Lower leg skin (tissue), 4 donors: ENCODE measurements around the gene ST3GAL5. TPM values are rescaled to one million over a fixed set of nuclear protein-coding genes. Genes with fewer than 3 reads are reported as not detected.
"Not testable (repeated sequence)": the region's sequence is repeated elsewhere in the genome, so short reads cannot be mapped to it uniquely, and the experiment has no call there.

Experiments used
- DNase-seq, 2 donors: peaks; one replicate each; pipeline ENCODE4 v3.0.0-alpha.2; 2019; ENCODE audit warnings: low spot score in 2 of 2
- H3K4me3 ChIP-seq: fragments of 200-600 bp; sonication (generic); 2 replicates; pipeline ENCODE4 v1.5.1; 2017; ENCODE audit warnings: mild to moderate bottlenecking, low read depth; ENCODE audit not compliant: poor library complexity, severe bottlenecking
- POLR2A ChIP-seq, 2 donors: fragments of 450-650 bp; IDR thresholded peaks; one replicate each; pipeline ENCODE4 v1.6.1; 2016 to 2017; ENCODE audit warnings: antibody characterized with exemption in 2 of 2, mild to moderate bottlenecking in 1 of 2, moderate library complexity in 1 of 2
- WGBS, 2 donors: methylation state at CpG; one replicate each; pipeline ENCODE4 v1.1.5; 2018; 5-methylcytosine and 5-hydroxymethylcytosine counted together
- intact Hi-C: fragments of 100-400 bp; cut with DNase I; formaldehyde crosslinking; loops from one replicate; pipeline ENCODE4 v1.15.0; 2023; ENCODE audit warnings: low total_unique reads
- total RNA-seq, 4 donors: library from RNA; depleted of rRNA; stranded (reverse); fragments of >200 nt; gene quantifications; one replicate each; pipeline ENCODE4 v1.1.0, GENCODE V29; 2016
- TF ChIP-seq, protein P1 (sequence below), 3 donors: fragments of 450-650 bp; IDR thresholded peaks; one replicate each; pipeline ENCODE4 v1.5.1; 2016; ENCODE audit warnings: antibody characterized with exemption in 3 of 3, mild to moderate bottlenecking in 3 of 3, moderate library complexity in 2 of 3

Gene ST3GAL5
- total RNA-seq, 4 donors from 2014 or later, result 6.9 to 8.6 (median 8.1) TPM

DNA sequence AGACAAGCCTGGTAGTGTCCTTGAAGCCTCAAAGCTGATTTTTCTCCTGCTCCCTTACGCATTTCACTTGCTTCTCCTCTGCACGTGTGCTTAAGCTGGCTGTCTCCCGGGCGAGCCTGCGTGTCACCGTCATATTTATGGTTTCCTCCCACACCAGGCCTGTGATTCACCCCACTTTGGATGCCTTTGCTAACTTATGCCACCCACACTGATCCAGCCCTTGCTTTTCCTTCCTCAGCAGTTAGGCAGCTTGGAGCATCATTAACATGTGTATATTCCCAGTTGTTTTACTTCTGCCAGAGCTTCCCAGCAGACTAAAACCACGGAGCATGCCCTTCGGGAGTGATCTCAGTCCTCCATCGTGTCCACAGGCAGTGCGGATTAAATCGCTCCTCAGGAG lies 2.2 kb downstream of the ST3GAL5 start:
- peak; percentile 80 to 94 for DNase-seq
- TF ChIP-seq, protein P1, sequence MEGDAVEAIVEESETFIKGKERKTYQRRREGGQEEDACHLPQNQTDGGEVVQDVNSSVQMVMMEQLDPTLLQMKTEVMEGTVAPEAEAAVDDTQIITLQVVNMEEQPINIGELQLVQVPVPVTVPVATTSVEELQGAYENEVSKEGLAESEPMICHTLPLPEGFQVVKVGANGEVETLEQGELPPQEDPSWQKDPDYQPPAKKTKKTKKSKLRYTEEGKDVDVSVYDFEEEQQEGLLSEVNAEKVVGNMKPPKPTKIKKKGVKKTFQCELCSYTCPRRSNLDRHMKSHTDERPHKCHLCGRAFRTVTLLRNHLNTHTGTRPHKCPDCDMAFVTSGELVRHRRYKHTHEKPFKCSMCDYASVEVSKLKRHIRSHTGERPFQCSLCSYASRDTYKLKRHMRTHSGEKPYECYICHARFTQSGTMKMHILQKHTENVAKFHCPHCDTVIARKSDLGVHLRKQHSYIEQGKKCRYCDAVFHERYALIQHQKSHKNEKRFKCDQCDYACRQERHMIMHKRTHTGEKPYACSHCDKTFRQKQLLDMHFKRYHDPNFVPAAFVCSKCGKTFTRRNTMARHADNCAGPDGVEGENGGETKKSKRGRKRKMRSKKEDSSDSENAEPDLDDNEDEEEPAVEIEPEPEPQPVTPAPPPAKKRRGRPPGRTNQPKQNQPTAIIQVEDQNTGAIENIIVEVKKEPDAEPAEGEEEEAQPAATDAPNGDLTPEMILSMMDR (IDR thresholded peaks at IDR 0.05), result no peak
- no peak for TF ChIP-seq POLR2A (IDR thresholded peaks at IDR 0.05)
- WGBS, 2 donors, result 6 to 12% methylated on average over 11 of the region's 11 CpGs
- no peak overlapping the region for H3K4me3 ChIP-seq
- intact Hi-C loops, result loop anchor here (5.0 kb wide), 1 partner anchor 191 kb away; no protein-coding TSS in a partner anchor

DNA sequence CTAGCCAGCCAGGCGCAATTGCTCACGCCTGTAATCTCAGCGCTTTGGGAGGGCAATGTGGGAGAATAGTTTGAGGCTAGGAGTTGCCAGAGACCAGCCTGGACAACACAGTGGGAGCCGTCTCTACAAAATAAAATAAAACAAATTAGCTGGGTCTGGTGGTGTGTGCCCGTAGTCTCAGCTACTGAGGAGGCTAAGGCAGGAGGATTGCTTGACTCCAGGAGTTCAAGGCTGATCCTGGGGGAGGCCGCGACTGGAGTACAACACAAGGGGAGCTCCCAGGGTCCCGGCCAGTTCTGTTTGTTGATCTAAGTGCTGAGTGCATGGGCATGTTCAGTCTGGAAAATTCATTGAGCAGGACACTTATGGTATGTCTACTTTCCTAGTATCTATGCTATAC lies 2.6 kb downstream of the ST3GAL5 start:
- TF ChIP-seq, protein P1 (IDR thresholded peaks at IDR 0.05), result no peak
- no peak for TF ChIP-seq POLR2A (IDR thresholded peaks at IDR 0.05)
- 70 to 77% methylated on average over 8 of the region's 8 CpGs for WGBS, 2 donors

DNA sequence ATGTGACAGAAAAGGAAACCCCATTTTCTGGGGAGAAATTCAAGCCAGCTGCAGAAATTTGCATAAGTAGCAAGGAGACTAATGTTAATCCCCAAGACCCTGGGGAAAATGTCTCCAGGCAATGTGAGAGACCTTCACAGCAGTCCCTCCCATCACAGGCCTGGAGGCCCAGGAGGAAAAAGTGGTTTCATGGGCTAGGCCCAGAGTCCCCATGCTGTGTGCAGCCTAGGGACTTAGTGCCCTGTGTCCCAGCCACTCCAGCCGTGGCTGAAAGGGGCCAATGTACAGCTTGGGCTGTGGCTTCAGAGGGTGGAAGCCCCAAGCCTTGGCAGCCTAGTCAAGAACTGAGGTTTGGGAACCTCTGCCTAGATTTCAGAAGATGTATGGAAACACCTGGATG lies 7.0 kb downstream of the ST3GAL5 start:
- DNase-seq, result peak in 1 of 2 donors; percentile 52
- intact Hi-C loops, H3K4me3 ChIP-seq: not testable (repeated sequence)
- 100% methylated on average over 1 of the region's 1 CpG for WGBS, 2 donors

More for the DNA sequence above, 2.6 kb downstream of the ST3GAL5 start:
- intact Hi-C loops, result loop anchor here (5.0 kb wide), 1 partner anchor 191 kb away; no protein-coding TSS in a partner anchor
- DNase-seq, result peak in 1 of 2 donors; percentile 82
- no peak overlapping the region for H3K4me3 ChIP-seq

DNA sequence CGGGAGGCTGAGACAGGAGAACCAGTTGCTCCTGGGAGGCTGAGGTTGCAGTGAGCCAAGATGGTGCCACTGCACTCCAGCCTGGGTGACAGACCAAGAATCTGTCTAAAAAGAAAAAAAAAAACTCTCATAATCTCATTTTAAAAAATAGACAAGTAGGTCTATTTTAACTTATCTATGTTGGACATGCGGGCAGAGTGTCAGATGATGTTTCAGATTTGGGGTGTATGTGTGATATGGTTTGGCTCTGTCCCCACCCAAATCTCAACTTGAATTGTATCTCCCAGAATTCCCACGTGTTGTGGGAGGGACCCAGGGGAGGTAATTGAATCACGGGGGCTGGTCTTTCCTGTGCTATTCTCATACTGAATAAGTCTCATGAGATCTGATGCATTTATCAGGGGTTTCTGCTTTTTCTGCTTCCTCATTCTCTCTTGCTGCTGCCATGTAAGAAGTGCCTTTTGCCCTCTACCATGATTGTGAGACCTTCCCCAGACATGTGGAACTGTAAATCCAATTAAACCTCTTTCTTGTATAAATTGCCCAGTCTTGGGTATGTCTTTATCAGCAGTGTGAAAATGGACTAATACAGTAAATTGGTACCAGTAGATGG lies 8.0 kb downstream of the ST3GAL5 start:
- DNase-seq, result peak in 1 of 2 donors; percentile 34
- 68% methylated on average over 4 of the region's 4 CpGs for WGBS, 2 donors
- H3K4me3 ChIP-seq, intact Hi-C loops: not testable (repeated sequence)

DNA sequence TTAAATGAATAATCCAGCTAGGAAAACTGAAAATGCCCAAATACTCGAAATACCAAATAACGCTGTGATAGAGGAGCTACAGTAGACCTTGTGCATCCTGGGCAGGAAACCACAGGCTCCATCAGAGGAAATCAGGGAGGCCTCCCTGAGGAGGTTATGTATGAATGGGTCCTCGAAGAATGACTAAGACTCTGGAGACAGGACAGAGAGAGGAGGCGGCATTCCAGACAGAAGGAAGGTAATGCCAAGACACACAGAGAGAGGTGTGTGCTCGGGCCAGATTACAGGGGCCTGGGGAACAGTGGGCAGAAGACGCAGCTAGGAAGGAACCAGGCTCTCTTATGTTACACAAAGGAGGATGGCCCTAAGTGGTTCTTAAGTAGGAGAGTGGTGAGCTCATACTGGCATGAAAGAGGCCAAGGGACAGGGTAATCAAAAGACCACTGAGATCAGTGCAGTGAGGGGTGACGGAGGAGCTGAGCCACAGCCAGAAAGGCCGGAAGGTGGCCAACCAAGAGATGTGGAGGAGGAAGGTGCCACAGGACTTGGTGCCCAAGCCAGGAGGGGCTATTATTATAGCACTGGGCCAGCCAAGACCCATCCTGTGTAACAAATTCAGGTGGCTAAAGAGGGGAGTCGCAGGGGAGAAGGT lies 9.9 kb downstream of the ST3GAL5 start:
- no peak overlapping the region for H3K4me3 ChIP-seq
- no peak for TF ChIP-seq POLR2A (IDR thresholded peaks at IDR 0.05)
- TF ChIP-seq, protein P1 (IDR thresholded peaks at IDR 0.05), result no peak
- peak in 1 of 2 donors; percentile 53 for DNase-seq
- intact Hi-C loops, result no loop called here
- 81 to 89% methylated on average over 9 of the region's 9 CpGs for WGBS, 2 donors

DNA sequence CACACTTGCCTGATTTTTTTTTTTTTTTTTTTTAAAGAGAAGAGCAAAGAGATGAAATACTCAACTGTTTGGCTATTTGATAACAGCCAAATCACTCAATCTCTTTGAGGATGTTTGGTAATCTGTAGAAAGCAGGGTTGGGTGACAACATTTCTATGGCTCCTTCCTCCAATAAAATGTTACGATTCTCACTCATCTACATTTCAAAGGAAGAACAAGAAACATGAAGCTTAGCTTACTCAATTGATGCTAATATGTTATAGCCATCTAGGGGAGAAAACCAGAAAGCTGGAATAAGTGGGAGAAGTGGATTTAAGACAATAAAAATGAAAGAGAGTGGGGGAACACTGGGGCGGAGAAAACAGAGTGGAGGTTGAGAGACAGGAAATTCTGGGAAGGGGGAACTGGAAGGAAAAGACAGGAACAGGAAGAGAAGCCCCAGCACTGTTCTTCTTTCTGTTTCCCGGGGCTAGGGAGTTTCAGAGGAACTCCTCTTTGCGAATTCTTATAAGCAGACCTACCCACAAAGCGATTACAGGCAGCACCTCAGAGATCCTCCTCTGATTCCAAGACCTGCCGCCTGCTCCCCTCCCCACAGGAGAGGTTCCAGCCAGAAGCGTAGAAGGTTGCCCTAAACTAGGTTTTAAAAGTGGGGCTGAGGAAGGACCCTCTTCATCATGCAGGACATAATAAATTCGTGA lies 13.3 kb downstream of the ST3GAL5 start:
- 67 to 73% methylated on average over 8 of the region's 8 CpGs for WGBS, 2 donors
- TF ChIP-seq, protein P1 (IDR thresholded peaks at IDR 0.05), result no peak
- TF ChIP-seq POLR2A (IDR thresholded peaks at IDR 0.05), result no peak
- intact Hi-C loops, result no loop called here
- peak in 1 of 2 donors; percentile 72 for DNase-seq
- no peak overlapping the region for H3K4me3 ChIP-seq
